GM23338 (cell line): ENCODE measurements around the gene COL18A1. TPM values are rescaled to one million over a fixed set of nuclear protein-coding genes. Genes with fewer than 3 reads are reported as not detected.
A peak's percentile ranks its signal among the peaks of the same experiment; 100 is the strongest.

Experiments
- ATAC-seq: fragments of 200-7000 bp; cut with Tn5 transposase; 3 replicates; pipeline ENCODE4 v1.9.1; 2020
- DNase-seq: peaks from one replicate; pipeline ENCODE4 v3.0.0-alpha.2; 2015; ENCODE audit warnings: low spot score
- H2AFZ ChIP-seq: fragments of 200-600 bp; sonication (generic); 2 replicates; pipeline ENCODE4 v1.8.0; 2016; ENCODE audit warnings: antibody characterized with exemption, mild to moderate bottlenecking, moderate library complexity
- H3F3A ChIP-seq: fragments of 200-600 bp; sonication (generic); replicated peaks from 2 replicates; pipeline ENCODE4 v1.8.0; 2017; ENCODE audit warnings: antibody characterized with exemption, mixed run types, low read depth
- H3K27ac ChIP-seq: fragments of 200-600 bp; sonication (generic); 2 replicates; pipeline ENCODE4 v1.6.1; 2016; ENCODE audit warnings: low read depth
- H3K27me3 ChIP-seq: fragments of 200-600 bp; sonication (generic); 2 replicates; pipeline ENCODE4 v1.8.0; 2016; ENCODE audit warnings: mild to moderate bottlenecking, mixed run types, moderate library complexity; ENCODE audit not compliant: insufficient read depth
- H3K36me3 ChIP-seq: fragments of 200-600 bp; sonication (generic); 2 replicates; pipeline ENCODE4 v1.8.0; 2016; ENCODE audit warnings: mild to moderate bottlenecking; ENCODE audit not compliant: insufficient read depth
- H3K4me1 ChIP-seq: fragments of 200-600 bp; sonication (generic); 2 replicates; pipeline ENCODE4 v1.8.0; 2016; ENCODE audit warnings: mild to moderate bottlenecking, moderate library complexity; ENCODE audit not compliant: insufficient read depth
- H3K4me2 ChIP-seq: fragments of 200-600 bp; sonication (generic); 2 replicates; pipeline ENCODE4 v1.7.1; 2017; ENCODE audit warnings: mixed run types
- H3K4me3 ChIP-seq: fragments of 200-600 bp; sonication (generic); 2 replicates; pipeline ENCODE4 v1.6.1; 2016; ENCODE audit warnings: mixed run types
- H3K79me2 ChIP-seq: fragments of 200-600 bp; sonication (generic); replicated peaks from 2 replicates; pipeline ENCODE4 v1.8.0; 2017; ENCODE audit warnings: mild to moderate bottlenecking; ENCODE audit not compliant: insufficient read depth
- H3K9me2 ChIP-seq: fragments of 200-600 bp; sonication (generic); 2 replicates; pipeline ENCODE4 v1.8.0; 2017; ENCODE audit not compliant: insufficient read depth
- H4K20me1 ChIP-seq: fragments of 200-600 bp; sonication (generic); replicated peaks from 2 replicates; pipeline ENCODE4 v1.8.0; 2017; ENCODE audit warnings: mild to moderate bottlenecking; ENCODE audit not compliant: insufficient read depth
- H3K27ac Mint-ChIP-seq: 2 replicates; pipeline ENCODE4 v1.8.0; 2020; ENCODE audit warnings: inconsistent platforms, mild to moderate bottlenecking, moderate library complexity, mixed read lengths
- H3K27me3 Mint-ChIP-seq: 3 replicates; pipeline ENCODE4 v1.8.0; 2022; ENCODE audit warnings: low read depth, mild to moderate bottlenecking, moderate library complexity, mixed read lengths, inconsistent platforms; ENCODE audit not compliant: insufficient read depth, poor library complexity
- H3K36me3 Mint-ChIP-seq: 3 replicates; pipeline ENCODE4 v1.8.0; 2021; ENCODE audit warnings: low read depth, mild to moderate bottlenecking, inconsistent platforms, moderate library complexity, mixed read lengths
- H3K4me1 Mint-ChIP-seq: 3 replicates; pipeline ENCODE4 v1.8.0; 2020; ENCODE audit warnings: mild to moderate bottlenecking, inconsistent platforms, mixed read lengths
- H3K4me3 Mint-ChIP-seq: 3 replicates; pipeline ENCODE4 v1.8.0; 2021; ENCODE audit warnings: moderate library complexity, mild to moderate bottlenecking, inconsistent platforms, mixed read lengths
- H3K9me3 Mint-ChIP-seq: 3 replicates; pipeline ENCODE4 v1.8.0; 2020; ENCODE audit warnings: moderate library complexity, mild to moderate bottlenecking, inconsistent platforms, mixed read lengths
- CREB1 ChIP-seq: fragments of 250-450 bp; sonication (Bioruptor Pico); IDR thresholded peaks from 2 replicates; pipeline ENCODE4 v1.5.0; 2020; ENCODE audit warnings: low read depth, mild to moderate bottlenecking, moderate library complexity
- EZH2 ChIP-seq: fragments of 200-600 bp; sonication (generic); IDR thresholded peaks from one replicate; pipeline ENCODE4 v1.8.0; 2017; ENCODE audit warnings: antibody characterized with exemption, mild to moderate bottlenecking, low read depth; ENCODE audit not compliant: unreplicated experiment
- JUNB ChIP-seq: IDR thresholded peaks from one replicate; pipeline ENCODE4 v1.6.1; 2016; ENCODE audit warnings: antibody characterized with exemption; ENCODE audit not compliant: unreplicated experiment
- NANOG ChIP-seq: IDR thresholded peaks from 2 replicates; pipeline ENCODE4 v1.6.1; 2016; ENCODE audit warnings: antibody characterized with exemption, borderline replicate concordance
- POLR2AphosphoS5 ChIP-seq: IDR thresholded peaks from 2 replicates; pipeline ENCODE4 v1.6.1; 2016; ENCODE audit warnings: antibody characterized with exemption, low read depth
- STAT1 ChIP-seq: IDR thresholded peaks from one replicate; pipeline ENCODE4 v1.6.1; 2016; ENCODE audit warnings: antibody characterized with exemption; ENCODE audit not compliant: unreplicated experiment
- ZNF114 ChIP-seq: fragments of 250-450 bp; sonication (Bioruptor Pico); IDR thresholded peaks from 2 replicates; pipeline ENCODE4 v1.5.0; 2020; ENCODE audit warnings: mild to moderate bottlenecking, moderate library complexity
- polyA plus RNA-seq: library from polyadenylated mRNA; unstranded; fragments of >200 nt; fragmentation: Nextera tagmentation; extraction: Ambion mirVana; gene quantifications from 2 replicates; pipeline ENCODE4 v1.2.1, GENCODE V29; 2016
- total RNA-seq: library from RNA; depleted of rRNA; stranded (reverse); fragments of >200 nt; shearing (Covaris generic); gene quantifications from 2 replicates; pipeline ENCODE4 v1.2.3, GENCODE V29; 2014
- TF ChIP-seq, protein P1 (sequence below): IDR thresholded peaks from one replicate; pipeline ENCODE4 v1.6.1; 2018; ENCODE audit warnings: antibody characterized with exemption; ENCODE audit not compliant: unreplicated experiment
- TF ChIP-seq, protein P2 (sequence below): IDR thresholded peaks from 2 replicates; pipeline ENCODE4 v1.6.1; 2016; ENCODE audit warnings: antibody characterized with exemption
- TF ChIP-seq, protein P3 (sequence below), 2 experiments: fragments of 200-600 bp in 1 of 2; sonication (generic) in 1 of 2; conservative IDR thresholded peaks; 2 replicates each; pipeline versions ENCODE4 v1.5.1 to v1.6.1; 2016 to 2017; ENCODE audit warnings: antibody characterized with exemption in 2 of 2, low read depth in 2 of 2, mild to moderate bottlenecking in 2 of 2, moderate library complexity in 1 of 2

COL18A1 gene
- total and polyA plus RNA-seq, 2 experiments from 2014 or later, result 38.4 to 430 TPM

DNA sequence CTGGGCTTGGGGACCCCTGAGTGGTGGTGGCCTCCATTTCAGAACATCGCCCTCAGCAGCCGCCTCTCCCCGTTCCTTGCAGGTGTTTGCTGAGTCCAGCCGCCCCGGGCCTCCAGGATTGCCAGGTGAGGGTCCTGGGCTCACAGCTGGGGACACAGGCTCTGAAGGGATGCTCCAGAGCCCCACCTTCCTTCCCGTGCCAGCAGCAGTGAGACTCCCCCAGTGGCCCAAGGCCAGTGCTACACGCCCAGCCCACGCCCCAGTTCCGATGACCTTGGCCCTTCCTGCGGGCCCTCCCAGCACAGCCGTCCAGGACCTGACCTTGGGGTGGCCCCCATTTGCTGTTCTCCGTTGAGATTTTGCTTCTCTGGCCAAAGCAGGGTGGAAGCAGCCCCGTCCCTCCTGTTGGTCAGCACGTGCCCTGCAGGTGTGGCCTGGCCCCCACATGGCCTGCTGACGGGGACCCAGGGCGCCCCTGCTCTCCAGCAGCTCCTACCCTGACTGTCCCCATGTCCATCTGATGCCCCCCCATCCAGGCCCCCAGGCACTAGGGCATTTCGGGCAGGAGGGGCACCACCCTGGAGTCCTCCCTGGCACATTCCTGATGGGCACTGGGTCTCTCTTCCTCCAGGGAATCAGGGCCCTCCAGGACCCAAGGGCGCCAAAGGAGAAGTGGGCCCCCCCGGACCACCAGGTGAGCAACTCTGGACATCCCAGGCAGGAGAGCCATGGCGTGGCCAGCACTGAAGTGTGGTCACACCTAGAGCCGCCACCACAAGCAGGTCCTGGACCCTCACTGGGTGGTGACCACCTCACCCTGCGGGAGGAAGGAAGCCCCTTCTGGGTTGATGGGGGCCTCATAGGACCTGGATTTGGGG, 92.2 kb downstream of the COL18A1 start:
- H4K20me1 ChIP-seq, result no peaks in the 10 kb centered on the region; the same call in 1 of the 2 replicates
- H3K27ac ChIP-seq, result no peak overlapping the region
- no peaks in the 10 kb centered on the region for H3K4me1 ChIP-seq
- H2AFZ ChIP-seq, result no peak overlapping the region
- no peak overlapping the region for H3K4me3 ChIP-seq
- 0 out of 2 replicates have a peak, but pooled peaks cover 5% of the 10 kb centered on the region for H3F3A ChIP-seq
- H3K79me2 ChIP-seq, result no peaks in the 10 kb centered on the region
- DNase-seq (no peak), ATAC-seq (peak; percentile 9; the same call in 1 of the 3 replicates)
- H3K27me3 ChIP-seq, result no peaks in the 10 kb centered on the region
- no peak overlapping the region for H3K4me2 ChIP-seq
- TF ChIP-seq EZH2, result no peak
- TF ChIP-seq, protein P1, sequence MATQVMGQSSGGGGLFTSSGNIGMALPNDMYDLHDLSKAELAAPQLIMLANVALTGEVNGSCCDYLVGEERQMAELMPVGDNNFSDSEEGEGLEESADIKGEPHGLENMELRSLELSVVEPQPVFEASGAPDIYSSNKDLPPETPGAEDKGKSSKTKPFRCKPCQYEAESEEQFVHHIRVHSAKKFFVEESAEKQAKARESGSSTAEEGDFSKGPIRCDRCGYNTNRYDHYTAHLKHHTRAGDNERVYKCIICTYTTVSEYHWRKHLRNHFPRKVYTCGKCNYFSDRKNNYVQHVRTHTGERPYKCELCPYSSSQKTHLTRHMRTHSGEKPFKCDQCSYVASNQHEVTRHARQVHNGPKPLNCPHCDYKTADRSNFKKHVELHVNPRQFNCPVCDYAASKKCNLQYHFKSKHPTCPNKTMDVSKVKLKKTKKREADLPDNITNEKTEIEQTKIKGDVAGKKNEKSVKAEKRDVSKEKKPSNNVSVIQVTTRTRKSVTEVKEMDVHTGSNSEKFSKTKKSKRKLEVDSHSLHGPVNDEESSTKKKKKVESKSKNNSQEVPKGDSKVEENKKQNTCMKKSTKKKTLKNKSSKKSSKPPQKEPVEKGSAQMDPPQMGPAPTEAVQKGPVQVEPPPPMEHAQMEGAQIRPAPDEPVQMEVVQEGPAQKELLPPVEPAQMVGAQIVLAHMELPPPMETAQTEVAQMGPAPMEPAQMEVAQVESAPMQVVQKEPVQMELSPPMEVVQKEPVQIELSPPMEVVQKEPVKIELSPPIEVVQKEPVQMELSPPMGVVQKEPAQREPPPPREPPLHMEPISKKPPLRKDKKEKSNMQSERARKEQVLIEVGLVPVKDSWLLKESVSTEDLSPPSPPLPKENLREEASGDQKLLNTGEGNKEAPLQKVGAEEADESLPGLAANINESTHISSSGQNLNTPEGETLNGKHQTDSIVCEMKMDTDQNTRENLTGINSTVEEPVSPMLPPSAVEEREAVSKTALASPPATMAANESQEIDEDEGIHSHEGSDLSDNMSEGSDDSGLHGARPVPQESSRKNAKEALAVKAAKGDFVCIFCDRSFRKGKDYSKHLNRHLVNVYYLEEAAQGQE, result no peak
- TF ChIP-seq, protein P2, sequence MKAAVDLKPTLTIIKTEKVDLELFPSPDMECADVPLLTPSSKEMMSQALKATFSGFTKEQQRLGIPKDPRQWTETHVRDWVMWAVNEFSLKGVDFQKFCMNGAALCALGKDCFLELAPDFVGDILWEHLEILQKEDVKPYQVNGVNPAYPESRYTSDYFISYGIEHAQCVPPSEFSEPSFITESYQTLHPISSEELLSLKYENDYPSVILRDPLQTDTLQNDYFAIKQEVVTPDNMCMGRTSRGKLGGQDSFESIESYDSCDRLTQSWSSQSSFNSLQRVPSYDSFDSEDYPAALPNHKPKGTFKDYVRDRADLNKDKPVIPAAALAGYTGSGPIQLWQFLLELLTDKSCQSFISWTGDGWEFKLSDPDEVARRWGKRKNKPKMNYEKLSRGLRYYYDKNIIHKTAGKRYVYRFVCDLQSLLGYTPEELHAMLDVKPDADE, result no peak
- TF ChIP-seq, protein P3, sequence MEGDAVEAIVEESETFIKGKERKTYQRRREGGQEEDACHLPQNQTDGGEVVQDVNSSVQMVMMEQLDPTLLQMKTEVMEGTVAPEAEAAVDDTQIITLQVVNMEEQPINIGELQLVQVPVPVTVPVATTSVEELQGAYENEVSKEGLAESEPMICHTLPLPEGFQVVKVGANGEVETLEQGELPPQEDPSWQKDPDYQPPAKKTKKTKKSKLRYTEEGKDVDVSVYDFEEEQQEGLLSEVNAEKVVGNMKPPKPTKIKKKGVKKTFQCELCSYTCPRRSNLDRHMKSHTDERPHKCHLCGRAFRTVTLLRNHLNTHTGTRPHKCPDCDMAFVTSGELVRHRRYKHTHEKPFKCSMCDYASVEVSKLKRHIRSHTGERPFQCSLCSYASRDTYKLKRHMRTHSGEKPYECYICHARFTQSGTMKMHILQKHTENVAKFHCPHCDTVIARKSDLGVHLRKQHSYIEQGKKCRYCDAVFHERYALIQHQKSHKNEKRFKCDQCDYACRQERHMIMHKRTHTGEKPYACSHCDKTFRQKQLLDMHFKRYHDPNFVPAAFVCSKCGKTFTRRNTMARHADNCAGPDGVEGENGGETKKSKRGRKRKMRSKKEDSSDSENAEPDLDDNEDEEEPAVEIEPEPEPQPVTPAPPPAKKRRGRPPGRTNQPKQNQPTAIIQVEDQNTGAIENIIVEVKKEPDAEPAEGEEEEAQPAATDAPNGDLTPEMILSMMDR (conservative IDR thresholded peaks at IDR 0.05; ENCODE audit: low read depth in 2 of 2), result no peak
- no peak for TF ChIP-seq ZNF114 (CRISPR knock-in tag)
- TF ChIP-seq POLR2AphosphoS5, result no peak
- TF ChIP-seq STAT1, result no peak
- no peak for TF ChIP-seq NANOG
- no peak for TF ChIP-seq JUNB
- no peak for TF ChIP-seq CREB1 (CRISPR knock-in tag)
- Mint-ChIP-seq H3K9me3 (no peaks in the 10 kb centered on the region; the same call in 2 of the 3 replicates), H3K27me3 (peaks cover 10% of the 10 kb centered on the region), H3K4me3 (no peak overlapping the region), H3K36me3 (peaks cover 57% of the 10 kb centered on the region), H3K4me1 (no peaks in the 10 kb centered on the region), H3K27ac (no peak overlapping the region)
- peaks cover 9% of the 10 kb centered on the region; the same call in 1 of the 2 replicates for H3K36me3 ChIP-seq
- no peaks in the 10 kb centered on the region for H3K9me2 ChIP-seq
